Trophoblast cell (in vitro differentiated cells and primary cell): ENCODE measurements around the gene OR7E24.
A peak's percentile ranks its signal among the peaks of the same experiment; 100 is the strongest.
"Not testable (repeated sequence)": the region's sequence is repeated elsewhere in the genome, so short reads cannot be mapped to it uniquely, and the experiment has no call there.

Experiments used
- DNase-seq, 2 donors: peaks; one replicate each; pipeline ENCODE4 v3.0.0-alpha.2; 2016
- H2AFZ ChIP-seq: 2 replicates; pipeline ENCODE4 v1.6.1; 2013; ENCODE audit warnings: low read length, moderate library complexity, mild to moderate bottlenecking; ENCODE audit not compliant: insufficient read depth, poor library complexity
- H2AK5ac ChIP-seq: 2 replicates; pipeline ENCODE4 v1.6.1; 2013; ENCODE audit warnings: mild to moderate bottlenecking, low read length
- H2BK120ac ChIP-seq: 2 replicates; pipeline ENCODE4 v1.6.1; 2013; ENCODE audit warnings: low read length, mild to moderate bottlenecking, moderate library complexity; ENCODE audit not compliant: insufficient read depth, poor library complexity
- H2BK12ac ChIP-seq: 2 replicates; pipeline ENCODE4 v1.6.1; 2013; ENCODE audit warnings: mild to moderate bottlenecking, low read length, moderate library complexity
- H2BK5ac ChIP-seq: 2 replicates; pipeline ENCODE4 v1.6.1; 2013; ENCODE audit warnings: low read length, low read depth, moderate library complexity, mild to moderate bottlenecking; ENCODE audit not compliant: poor library complexity
- H3K14ac ChIP-seq: 2 replicates; pipeline ENCODE4 v1.6.1; 2013; ENCODE audit warnings: mild to moderate bottlenecking, low read length
- H3K18ac ChIP-seq: 2 replicates; pipeline ENCODE4 v1.6.1; 2013; ENCODE audit warnings: mild to moderate bottlenecking, low read length
- H3K23ac ChIP-seq: 2 replicates; pipeline ENCODE4 v1.6.1; 2013; ENCODE audit warnings: low read length
- H3K27ac ChIP-seq: 2 replicates; pipeline ENCODE4 v1.5.1; 2013; ENCODE audit warnings: low read depth, mild to moderate bottlenecking, inconsistent platforms, low read length, moderate library complexity
- H3K27me3 ChIP-seq: 2 replicates; pipeline ENCODE4 v1.6.1; 2013; ENCODE audit warnings: inconsistent platforms, mild to moderate bottlenecking, low read length, moderate library complexity; ENCODE audit not compliant: insufficient read depth
- H3K36me3 ChIP-seq, 2 experiments: 1 replicate in 1 of 2; 2 replicates in 1 of 2; pipeline ENCODE4 v1.6.1; 2013; ENCODE audit warnings: low read length in 2 of 2, mild to moderate bottlenecking in 2 of 2, moderate library complexity in 1 of 2; ENCODE audit not compliant: insufficient read depth in 2 of 2, control insufficient read depth in 1 of 2
- H3K4ac ChIP-seq: 2 replicates; pipeline ENCODE4 v1.6.1; 2013; ENCODE audit warnings: low read depth, mild to moderate bottlenecking, low read length, moderate library complexity
- H3K4me1 ChIP-seq, 2 experiments: 1 replicate in 1 of 2; 2 replicates in 1 of 2; pipeline ENCODE4 v1.6.1; 2013; ENCODE audit warnings: low read length in 2 of 2, mild to moderate bottlenecking in 2 of 2, moderate library complexity in 1 of 2; ENCODE audit not compliant: insufficient read depth in 2 of 2, control insufficient read depth in 1 of 2
- H3K4me2 ChIP-seq: 2 replicates; pipeline ENCODE4 v1.6.1; 2013; ENCODE audit warnings: inconsistent platforms, mild to moderate bottlenecking, low read length, moderate library complexity
- H3K4me3 ChIP-seq: 2 replicates; pipeline ENCODE4 v1.5.1; 2013; ENCODE audit warnings: mild to moderate bottlenecking, low read depth, low read length, inconsistent platforms
- H3K79me1 ChIP-seq: one replicate; pipeline ENCODE4 v1.6.1; 2013; ENCODE audit warnings: low read length
- H3K79me2 ChIP-seq: 2 replicates; pipeline ENCODE4 v1.6.1; 2013; ENCODE audit warnings: low read length, mild to moderate bottlenecking; ENCODE audit not compliant: control insufficient read depth, insufficient read depth, poor library complexity
- H3K9ac ChIP-seq: 2 replicates; pipeline ENCODE4 v1.6.1; 2013; ENCODE audit warnings: mild to moderate bottlenecking, low read length
- H3K9me3 ChIP-seq: 2 replicates; pipeline ENCODE4 v1.6.1; 2013; ENCODE audit warnings: low read depth, mild to moderate bottlenecking, control low read depth, inconsistent platforms, low read length; ENCODE audit not compliant: insufficient read depth
- H4K12ac ChIP-seq: 2 replicates; pipeline ENCODE4 v1.6.1; 2013; ENCODE audit warnings: low read depth, mild to moderate bottlenecking, low read length, moderate library complexity
- H4K8ac ChIP-seq: 2 replicates; pipeline ENCODE4 v1.6.1; 2013; ENCODE audit warnings: low read depth, mild to moderate bottlenecking, low read length, moderate library complexity
- H4K91ac ChIP-seq: one replicate; pipeline ENCODE4 v1.6.1; 2013; ENCODE audit warnings: low read depth, mild to moderate bottlenecking, low read length, moderate library complexity
- WGBS: extraction: QIAGEN DNeasy Blood & Tissue Kit; methylation state at CpG from one replicate; pipeline ENCODE4 v1.1.7; 2013; ENCODE audit warnings: missing lambda C conversion rate; ENCODE audit not compliant: insufficient read length, insufficient coverage; ENCODE audit errors: extremely low coverage; 5-methylcytosine and 5-hydroxymethylcytosine counted together

Gene OR7E24

DNA sequence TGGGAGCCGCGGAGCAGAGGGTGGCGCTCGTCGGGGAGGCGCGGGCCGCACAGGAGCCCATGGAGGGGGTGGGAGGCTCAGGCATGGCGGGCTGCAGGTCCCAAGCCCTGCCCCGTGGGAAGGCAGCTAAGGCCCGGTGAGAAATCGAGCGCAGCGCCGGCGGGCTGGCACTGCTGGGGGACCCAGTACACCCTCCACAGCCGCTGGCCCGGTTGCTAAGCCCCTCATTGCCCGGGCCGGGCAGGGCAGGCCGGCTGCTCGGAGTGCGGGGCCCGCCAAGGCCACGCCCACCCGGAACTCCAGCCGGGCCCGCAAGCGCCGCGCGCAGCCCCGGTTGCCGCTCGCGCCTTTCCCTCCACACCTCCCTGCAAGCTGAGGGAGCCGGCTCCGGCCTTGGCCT, 32.8 kb downstream of the OR7E24 start:
- not testable (repeated sequence) for H4K8ac ChIP-seq, H3K23ac ChIP-seq, H3K4me1 ChIP-seq, H3K14ac ChIP-seq, H4K91ac ChIP-seq, H3K79me2 ChIP-seq, H3K27me3 ChIP-seq, H3K4me3 ChIP-seq, H3K79me1 ChIP-seq, H3K4ac ChIP-seq, H3K9ac ChIP-seq, H3K36me3 ChIP-seq, H2BK120ac ChIP-seq, H2AFZ ChIP-seq, DNase-seq, H3K27ac ChIP-seq, H3K18ac ChIP-seq, H3K4me2 ChIP-seq, H4K12ac ChIP-seq, H2BK5ac ChIP-seq, H2AK5ac ChIP-seq, H2BK12ac ChIP-seq
- no CpG with 5 or more reads among the region's 38 CpGs for WGBS
- H3K9me3 ChIP-seq: peaks cover 24% of the 10 kb centered on the region

DNA sequence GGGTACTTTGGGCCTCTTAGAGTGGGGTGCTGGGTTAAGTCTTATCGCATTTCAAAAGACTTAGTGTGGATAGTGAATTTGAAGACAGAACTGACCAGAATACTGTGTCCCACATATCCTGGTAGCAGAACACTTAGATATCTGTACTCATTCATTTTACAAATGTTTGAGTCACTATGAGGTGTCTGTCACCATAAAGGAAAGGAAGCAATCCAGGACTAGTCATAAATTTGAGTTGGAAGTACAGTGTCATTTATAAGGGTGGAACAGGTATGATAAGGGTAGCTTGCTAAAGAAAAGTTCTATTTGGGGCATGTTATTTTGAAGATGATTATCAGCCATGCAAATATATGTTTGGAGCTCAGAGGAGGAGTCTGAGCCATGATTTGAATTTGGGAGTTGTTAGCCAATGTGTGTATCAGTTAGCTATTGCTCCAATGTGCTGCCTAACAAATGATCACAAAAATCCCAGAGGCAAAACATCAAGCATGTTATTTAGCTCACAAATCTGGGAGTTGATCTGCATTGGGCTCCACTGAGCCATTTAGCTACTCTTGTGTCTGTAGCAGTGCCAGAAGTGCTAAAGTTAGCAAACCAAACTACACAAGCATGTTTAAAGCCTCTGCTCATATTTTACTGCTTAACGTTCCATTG, 38.6 kb downstream of the OR7E24 start:
- H4K12ac ChIP-seq: no peak overlapping the region
- H2BK120ac ChIP-seq: no peak overlapping the region
- H3K79me2 ChIP-seq: no peaks in the 10 kb centered on the region
- DNase-seq: no peak
- no peak overlapping the region for H3K4ac ChIP-seq
- no peaks in the 10 kb centered on the region for H3K79me1 ChIP-seq
- H2AFZ ChIP-seq: no peak overlapping the region
- peaks cover 8% of the 10 kb centered on the region for H3K9me3 ChIP-seq
- H4K8ac ChIP-seq: no peak overlapping the region
- no peak overlapping the region for H4K91ac ChIP-seq
- H3K27me3 ChIP-seq: no peaks in the 10 kb centered on the region
- no peak overlapping the region for H3K27ac ChIP-seq
- H3K18ac ChIP-seq: no peak overlapping the region
- H3K23ac ChIP-seq: no peak overlapping the region
- no peak overlapping the region for H3K4me3 ChIP-seq
- peaks cover 0 to 2% of the 10 kb centered on the region in 2 experiments for H3K36me3 ChIP-seq
- no peak overlapping the region for H2BK12ac ChIP-seq
- no peak overlapping the region for H3K14ac ChIP-seq
- H3K4me1 ChIP-seq: no peaks in the 10 kb centered on the region
- H3K4me2 ChIP-seq: no peak overlapping the region
- H2BK5ac ChIP-seq: no peak overlapping the region
- no CpG with 5 or more reads among the region's 2 CpGs for WGBS
- no peak overlapping the region for H3K9ac ChIP-seq
- H2AK5ac ChIP-seq: no peak overlapping the region

DNA sequence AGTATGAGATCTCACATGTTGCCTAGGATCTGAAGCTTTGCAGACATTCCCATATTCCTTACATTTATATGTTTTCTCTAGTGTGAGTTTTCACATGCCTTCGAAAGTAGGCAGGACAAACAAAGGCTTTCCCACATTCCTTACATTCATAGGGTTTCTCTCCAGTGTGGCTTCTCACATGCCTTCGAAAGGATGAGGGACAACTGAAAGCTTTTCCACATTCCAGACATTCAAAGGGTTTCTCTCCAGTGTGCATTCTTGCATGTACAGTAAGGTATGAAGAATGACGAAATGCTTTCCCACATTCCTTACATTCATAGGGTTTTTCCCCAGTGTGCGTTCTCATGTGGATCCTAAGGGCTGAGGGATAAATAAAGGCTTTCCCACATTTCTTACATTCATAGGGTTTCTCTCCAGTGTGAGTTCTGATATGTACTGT, 44.7 kb downstream of the OR7E24 start:
- Histone ChIP-seq H2BK5ac (no peak overlapping the region), H4K91ac (no peak overlapping the region), H3K79me2 (no peaks in the 10 kb centered on the region), H3K4me1 (no peaks in the 10 kb centered on the region), H2AK5ac (no peak overlapping the region), H3K9ac (no peak overlapping the region), H4K8ac (no peak overlapping the region), H3K27me3 (no peaks in the 10 kb centered on the region), H2BK120ac (no peak overlapping the region), H2BK12ac (no peak overlapping the region), H3K9me3 (peaks cover 9% of the 10 kb centered on the region), H3K4ac (no peak overlapping the region), H3K4me3 (no peak overlapping the region), H3K79me1 (no peaks in the 10 kb centered on the region), H2AFZ (no peak overlapping the region), H3K23ac (no peak overlapping the region), H3K18ac (no peak overlapping the region), H4K12ac (no peak overlapping the region), H3K4me2 (no peak overlapping the region), H3K27ac (no peak overlapping the region), H3K14ac (no peak overlapping the region), H3K36me3 (peaks cover 5 to 14% of the 10 kb centered on the region in 2 experiments)
- DNase-seq: no peak
- no CpG with 5 or more reads among the region's 4 CpGs for WGBS

DNA sequence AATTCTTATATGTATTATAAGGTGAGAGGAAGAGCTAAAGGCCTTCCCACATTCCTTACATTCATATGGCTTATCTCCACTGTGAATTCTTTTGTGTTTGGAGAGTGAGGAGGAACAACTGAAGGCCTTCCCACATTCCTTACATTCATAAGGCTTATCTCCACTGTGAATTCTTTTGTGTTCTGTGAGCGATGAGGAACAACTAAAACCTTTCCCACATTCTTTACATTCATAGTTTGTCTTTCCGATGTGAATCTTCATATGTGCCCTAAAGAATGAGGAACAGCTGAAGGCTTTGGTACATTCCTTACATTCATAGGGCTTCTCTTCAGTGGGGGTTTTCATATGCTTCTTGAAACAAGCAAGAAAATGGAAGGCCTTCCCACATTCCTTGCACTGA, 45.6 kb downstream of the OR7E24 start:
- Histone ChIP-seq H3K4me2 (no peak overlapping the region), H3K9me3 (peaks cover 9% of the 10 kb centered on the region), H3K36me3 (peaks cover 5 to 17% of the 10 kb centered on the region in 2 experiments), H2AK5ac (no peak overlapping the region), H2BK5ac (no peak overlapping the region), H3K9ac (no peak overlapping the region), H3K27ac (no peak overlapping the region), H2BK12ac (no peak overlapping the region), H3K79me2 (no peaks in the 10 kb centered on the region), H3K4me3 (no peak overlapping the region), H3K27me3 (no peaks in the 10 kb centered on the region), H3K4ac (no peak overlapping the region), H3K23ac (no peak overlapping the region), H4K91ac (no peak overlapping the region), H2AFZ (no peak overlapping the region), H2BK120ac (no peak overlapping the region), H4K12ac (no peak overlapping the region), H3K18ac (no peak overlapping the region), H4K8ac (no peak overlapping the region), H3K79me1 (no peaks in the 10 kb centered on the region), H3K14ac (no peak overlapping the region), H3K4me1 (no peaks in the 10 kb centered on the region)
- DNase-seq: peak; percentile 5 to 43
- no CpG with 5 or more reads among the region's 2 CpGs for WGBS
